NCI-H460 (cell line): ENCODE results near the gene FYN. TPM values are rescaled to one million over a fixed set of nuclear protein-coding genes. Genes with fewer than 3 reads are reported as not detected.
"Not testable (repeated sequence)": the region's sequence is repeated elsewhere in the genome, so short reads cannot be mapped to it uniquely, and the experiment has no call there.

ENCODE experiments used
- DNase-seq: peaks from one replicate; pipeline ENCODE4 v3.0.0-alpha.2; 2016; ENCODE audit warnings: low read depth; ENCODE audit errors: extremely low read depth
- total RNA-seq: library from RNA; depleted of rRNA; stranded (reverse); fragments of >200 nt; shearing (Covaris generic); gene quantifications from 2 replicates; pipeline ENCODE4 v1.2.3, GENCODE V29; 2014

The FYN gene
- total RNA-seq, 1 experiment from 2014 or later: 1.1 TPM

DNA sequence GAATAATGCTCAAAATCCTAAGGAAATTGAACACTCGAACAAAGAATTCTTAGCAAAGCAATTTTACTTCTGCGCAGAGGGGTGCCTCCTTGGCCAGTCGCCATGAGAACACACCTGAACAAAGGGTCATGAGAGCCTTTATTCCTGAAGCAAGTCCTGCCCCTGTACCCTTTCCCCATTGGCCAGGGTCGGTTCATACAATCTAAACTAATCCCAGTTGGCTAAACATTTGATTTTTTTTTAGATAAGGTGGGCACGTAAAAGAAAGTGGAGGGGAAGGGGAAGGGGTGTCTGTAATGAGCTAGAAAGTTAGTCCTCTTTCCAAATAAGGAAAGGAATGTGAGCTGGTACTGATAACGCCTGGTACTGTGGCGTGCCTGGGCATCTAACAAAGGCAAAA is 37.9 kb downstream of the FYN start:
- not testable (repeated sequence) for DNase-seq

GRCh38 chr6:111834356-111834755 is 38.9 kb downstream of the FYN start:
- DNase-seq: no peak

GRCh38 chr6:111832833-111833418 is 40.3 kb downstream of the FYN start:
- DNase-seq: no peak

- DNase-seq: no peak
Measured at GRCh38 chr6:111831408-111831807, 41.8 kb downstream of the FYN start.

GRCh38 chr6:111829998-111830397 is 43.3 kb downstream of the FYN start:
- no peak for DNase-seq

- no peak for DNase-seq
Measured at GRCh38 chr6:111829581-111829980, 43.7 kb downstream of the FYN start.

DNA sequence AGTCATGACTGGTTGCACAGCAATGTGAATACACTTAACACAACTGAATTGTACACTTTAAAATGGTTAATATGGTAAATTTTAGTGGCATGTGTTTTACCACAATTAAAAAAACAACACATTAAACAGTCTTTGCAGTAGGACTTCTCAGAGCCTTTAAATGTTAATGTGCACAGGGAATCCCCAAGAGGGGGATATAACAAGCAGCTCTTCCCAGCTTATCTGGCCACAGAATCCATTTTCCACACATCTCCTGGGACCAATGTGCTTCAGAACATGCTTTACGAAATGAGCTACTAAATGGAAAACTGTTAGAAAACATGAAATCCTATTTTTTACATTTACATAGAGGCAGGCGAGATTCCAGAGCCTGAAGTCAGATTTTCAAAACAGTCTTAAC is 44.4 kb downstream of the FYN start:
- DNase-seq: no peak

GRCh38 chr6:111825439-111826086 is 47.7 kb downstream of the FYN start:
- no peak for DNase-seq

GRCh38 chr6:111824608-111825337 is 48.5 kb downstream of the FYN start:
- DNase-seq: no peak

DNA sequence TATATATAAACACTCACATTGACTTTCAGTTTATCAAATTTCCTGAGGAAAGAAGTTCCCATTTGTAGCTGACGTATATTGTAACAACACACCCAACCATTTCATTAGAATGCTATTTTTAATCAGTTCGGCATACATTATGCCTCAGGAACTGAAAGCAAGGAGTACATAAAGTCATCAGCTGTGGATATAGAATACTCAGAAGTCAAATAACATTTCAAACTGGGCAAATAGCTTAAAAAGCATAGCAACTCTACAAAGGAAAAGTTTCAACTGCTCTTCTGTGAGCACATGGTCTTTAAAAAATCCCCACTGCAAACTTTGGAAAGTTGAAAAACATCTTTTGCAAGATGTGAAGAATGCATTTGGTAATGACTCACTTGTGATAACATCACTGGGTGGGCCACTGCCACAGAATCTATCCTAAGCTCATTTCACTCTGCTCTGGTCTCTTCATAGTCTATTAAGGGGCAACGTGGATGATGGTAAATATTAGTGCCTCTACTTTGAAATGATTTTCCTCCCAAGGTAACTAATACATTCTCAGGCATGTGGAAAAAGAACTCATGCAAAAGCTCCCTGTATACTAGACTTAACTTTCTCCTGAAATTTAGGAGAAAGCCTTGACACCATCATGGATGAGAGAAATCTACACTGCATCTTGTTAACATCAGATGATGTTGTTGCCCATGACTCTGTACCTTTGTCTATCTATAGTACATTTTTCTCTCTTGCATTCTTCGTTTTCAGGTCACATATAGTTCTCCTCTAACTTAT is 49.2 kb downstream of the FYN start:
- no peak for DNase-seq

DNA sequence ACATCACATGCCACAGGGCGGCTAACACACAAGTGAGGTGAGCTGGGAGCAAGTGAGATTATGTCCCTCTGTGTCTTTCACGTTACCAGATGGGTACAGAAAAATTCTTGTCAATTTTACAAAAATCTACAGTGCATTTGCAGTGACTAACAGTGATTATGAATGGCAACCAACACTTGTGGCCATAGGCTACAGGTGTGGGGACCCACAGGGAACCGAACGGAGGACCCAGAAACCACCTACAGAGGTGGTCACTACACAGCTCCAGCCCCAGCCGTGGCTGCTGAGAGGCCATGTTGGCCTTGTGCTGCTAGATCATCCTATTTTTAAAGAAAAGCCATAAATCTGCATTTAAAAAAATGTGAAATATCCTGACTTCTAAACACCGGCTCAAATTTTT is 50.2 kb downstream of the FYN start:
- DNase-seq: no peak

GRCh38 chr6:111819458-111819857 is 53.8 kb downstream of the FYN start:
- DNase-seq: no peak

- DNase-seq: no peak
Measured at GRCh38 chr6:111818539-111819226, 54.6 kb downstream of the FYN start.

- DNase-seq: no peak
Measured at GRCh38 chr6:111817451-111818120, 55.7 kb downstream of the FYN start.

DNA sequence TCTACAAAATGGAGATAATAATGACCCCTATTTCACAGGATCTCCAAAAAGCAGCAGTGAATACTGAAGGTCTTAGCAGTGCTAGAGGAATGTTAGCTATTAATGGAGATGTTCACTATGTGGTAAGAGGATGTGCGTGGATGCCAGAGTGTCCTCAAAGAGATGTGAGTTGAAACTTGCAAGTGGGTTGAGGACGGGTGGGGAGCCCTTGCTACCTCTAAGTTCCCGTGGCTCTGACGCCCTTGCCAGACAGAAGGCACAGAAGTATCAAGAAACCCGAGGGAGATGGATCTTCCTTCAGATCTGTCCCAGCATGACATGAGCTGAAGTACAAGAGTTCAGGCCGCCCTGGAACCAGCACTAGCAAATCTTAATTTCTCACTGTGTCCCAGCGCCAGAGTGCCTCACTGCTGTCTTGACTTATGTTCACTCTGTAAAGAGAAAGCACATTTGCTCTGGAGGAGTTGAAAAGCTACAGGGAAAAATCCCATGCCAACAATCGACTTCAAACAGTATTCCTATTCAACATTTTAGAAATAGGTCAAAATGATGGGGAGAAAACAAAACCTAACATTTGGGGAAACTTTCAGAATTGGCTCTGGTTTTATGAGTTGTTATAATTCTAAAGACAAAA is 59.5 kb downstream of the FYN start:
- no peak for DNase-seq

DNA sequence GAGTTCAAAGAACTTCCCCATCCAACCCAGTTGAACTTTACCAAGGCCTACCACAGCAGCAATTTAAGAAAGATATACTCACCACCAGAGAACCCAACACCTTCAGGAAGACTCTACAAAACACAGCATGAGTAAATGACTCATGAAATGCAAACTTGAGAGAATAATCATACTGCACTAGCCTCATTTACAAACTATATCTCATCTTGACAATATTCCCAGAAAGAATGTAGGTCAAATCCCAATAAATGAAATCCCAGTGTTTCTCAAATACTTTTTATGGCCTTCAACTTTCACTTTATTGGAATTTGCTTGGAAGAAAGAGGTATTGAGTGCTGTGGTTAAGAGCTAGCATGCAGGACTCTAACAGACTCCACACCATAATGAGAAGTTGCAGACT is 60.0 kb downstream of the FYN start:
- DNase-seq: no peak

GRCh38 chr6:111812060-111813038 is 60.9 kb downstream of the FYN start:
- DNase-seq: no peak

DNA sequence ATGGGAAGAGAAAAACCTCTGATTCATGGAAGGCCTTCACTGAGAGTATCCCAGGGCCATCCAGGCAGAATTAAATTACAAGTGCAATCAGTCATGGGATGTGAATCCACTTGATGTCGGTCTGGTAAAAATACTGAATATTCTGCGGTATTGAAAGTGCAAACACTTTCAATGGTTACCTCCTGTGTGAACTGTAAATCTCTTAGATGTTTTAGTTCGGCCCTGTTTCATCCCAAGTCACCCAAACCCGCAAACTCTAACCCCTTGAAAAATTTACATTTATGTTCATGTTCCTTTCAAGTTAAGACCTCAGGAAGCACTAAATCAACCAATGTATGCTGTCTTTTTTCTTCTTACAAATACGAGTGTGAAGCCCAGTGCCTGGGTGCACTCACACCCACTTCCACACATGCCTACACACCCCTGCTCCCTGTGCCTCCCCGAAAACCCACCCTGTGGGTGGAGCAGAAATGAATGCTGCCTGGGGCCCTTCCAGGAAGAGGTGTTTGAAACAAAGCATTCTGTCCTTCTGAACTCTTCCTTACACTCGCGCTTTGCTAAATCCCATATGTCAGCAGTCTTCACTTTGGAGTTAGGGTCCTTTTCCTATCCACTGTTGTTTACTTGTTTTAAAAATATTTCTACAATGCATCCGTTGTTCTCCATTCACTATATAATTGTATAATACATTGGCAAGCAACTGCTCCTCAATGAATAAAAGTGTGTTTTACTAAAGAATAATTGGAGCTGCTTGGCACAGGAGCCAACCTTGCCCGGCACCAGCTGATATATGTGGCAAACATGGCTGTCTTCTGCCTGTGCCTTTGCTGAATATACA is 62.7 kb downstream of the FYN start:
- no peak for DNase-seq
